Measurements from ENCODE around the gene SWAP70. TPM values are rescaled to one million over a fixed set of nuclear protein-coding genes. Genes with fewer than 3 reads are reported as not detected.

SWAP70 gene
- total and polyA plus RNA-seq, 2 of the 8 experiments (the other 6 are each of a cell fraction or from before 2014, with no cell fraction given): 14.8 to 37.5 TPM

- no peak overlapping the region for H3K56ac ChIP-seq (replicated peaks; ENCODE audit: insufficient read length, low read depth, low read length)
- H2BK120ac ChIP-seq (replicated peaks; ENCODE audit: low read depth, low read length): no peak overlapping the region
- no peak overlapping the region for H4K8ac ChIP-seq (ENCODE audit: extremely low read depth, insufficient read depth, low read length)
- H2BK12ac ChIP-seq (ENCODE audit: low read depth, low read length): no peak overlapping the region
- FAIRE-seq (no peak), DNase-seq (ENCODE audit: low read depth in 1 of 2, low spot score in 2 of 2) (no peak)
- peaks cover 7% of the 10 kb centered on the region; the same call in 1 of the 2 replicates for H3K23me2 ChIP-seq (ENCODE audit: low read depth, low read length)
- no peak overlapping the region for H3K4me3 ChIP-seq (ENCODE audit: extremely low read depth in 1 of 4, insufficient read depth in 2 of 4, low read depth in 3 of 4, low read length in 4 of 4)
- H4K20me1 ChIP-seq (replicated peaks in 1 of 2; ENCODE audit: control insufficient read depth in 1 of 2, insufficient read depth in 2 of 2, low read length in 2 of 2): no peaks in the 10 kb centered on the region
- no peak overlapping the region for H3K4me2 ChIP-seq (ENCODE audit: insufficient read depth in 1 of 2, low read depth in 2 of 2, low read length in 2 of 2)
- no peak overlapping the region for H3K27ac ChIP-seq (ENCODE audit: low read depth, low read length)
- CTCF ChIA-PET (ENCODE audit: partially characterized antibody): interaction anchor here (1.9 to 2.2 kb wide), 2 partner anchors 10 to 131 kb away, joined by 6 to 10 read pairs; no protein-coding TSS in a partner anchor
- H3K79me1 ChIP-seq (ENCODE audit: low read depth, low read length): no peaks in the 10 kb centered on the region
- H2BK15ac ChIP-seq (ENCODE audit: low read length): 0 out of 2 replicates have a peak overlapping the region, but pooled peaks have one; percentile 34
- no peak overlapping the region for H2AFZ ChIP-seq (ENCODE audit: low read length)
- peaks cover 0 to 7% (median 2%) of the 10 kb centered on the region in 4 experiments; a peak in 4 of 7 replicates for H3K4me1 ChIP-seq (replicated peaks in 1 of 4; ENCODE audit: control insufficient read depth in 3 of 4, insufficient read depth in 4 of 4, low read length in 3 of 4)
- 0 out of 2 replicates have a peak overlapping the region, but pooled peaks have one; percentile 1 for H2BK20ac ChIP-seq (ENCODE audit: low read length)
- H3K4ac ChIP-seq (replicated peaks; ENCODE audit: insufficient read length, low read depth, low read length): peak overlapping the region; percentile 59
- H3K36me3 ChIP-seq (ENCODE audit: control insufficient read depth in 2 of 4, insufficient read depth in 4 of 4, low read length in 3 of 4): no peaks in the 10 kb centered on the region
- H4K91ac ChIP-seq (replicated peaks; ENCODE audit: insufficient read length, low read length): peak overlapping the region; percentile 83
- peaks cover 0 to 2% (median 0%) of the 10 kb centered on the region in 4 experiments; a peak in 3 of 7 replicates for H3K27me3 ChIP-seq (replicated peaks in 1 of 4; ENCODE audit: control insufficient read depth in 3 of 4, extremely low read depth in 1 of 4, insufficient read depth in 3 of 4, low read length in 3 of 4)
- no peaks in the 10 kb centered on the region for H3K79me2 ChIP-seq (ENCODE audit: control insufficient read depth in 1 of 2, insufficient read depth in 2 of 2, low read length in 2 of 2)
- POLR2A ChIA-PET (ENCODE audit: partially characterized antibody): interaction anchor here (0.6 to 1.8 kb wide), 3 partner anchors 10 to 266 kb away, joined by 3 to 7 read pairs (median 3); no protein-coding TSS in a partner anchor
- no peak overlapping the region for H3K14ac ChIP-seq (ENCODE audit: insufficient read length)
- 91% methylated on average over 4 of the region's 4 CpGs; no CpG with 5 or more reads in 1 of the 2 experiments for WGBS, 2 experiments (ENCODE audit: extremely low coverage in 1 of 2, insufficient coverage in 1 of 2, insufficient read length in 1 of 2, insufficient replicate concordance in 2 of 2, low coverage in 1 of 2, low lambda C conversion rate in 2 of 2, missing lambda C conversion rate in 1 of 2)
- H4K5ac ChIP-seq (ENCODE audit: insufficient read length, low read depth, low read length): no peak overlapping the region
- no peaks in the 10 kb centered on the region for H3K9me3 ChIP-seq (ENCODE audit: insufficient read depth in 2 of 2, low read depth in 1 of 2, low read length in 1 of 2)
- H3K18ac ChIP-seq (ENCODE audit: extremely low read depth, low read length): no peak overlapping the region
- no peak overlapping the region for H3K9ac ChIP-seq (replicated peaks in 1 of 4; ENCODE audit: extremely low read depth in 1 of 4, low read depth in 3 of 4, low read length in 3 of 4)
- H3K23ac ChIP-seq (ENCODE audit: insufficient read length): no peak overlapping the region
- 0 out of 2 replicates have a peak overlapping the region, but pooled peaks have one; percentile 26 for H2BK5ac ChIP-seq (ENCODE audit: low read depth, low read length)
- peak overlapping the region; percentile 84; the same call in 1 of the 2 replicates for H2AK5ac ChIP-seq (ENCODE audit: low read depth, low read length)
- no peak for TF ChIP-seq POLR2AphosphoS5 (IDR thresholded peaks at IDR 0.05; ENCODE audit: low read depth, low read length)
- TF ChIP-seq GTF2F1 (IDR thresholded peaks at IDR 0.05; ENCODE audit: borderline replicate concordance, low read depth, low read length): no peak
- no peak for TF ChIP-seq NRF1 (IDR thresholded peaks at IDR 0.05; ENCODE audit: low read depth, low read length)
- no peak for TF ChIP-seq CBX5 (IDR thresholded peaks at IDR 0.05; ENCODE audit: low read depth, low read length)
Observed at GRCh38 chr11:9616858-9617257, 47.0 kb upstream of the SWAP70 start.
